Measurements from ENCODE around the gene SLC25A47.

The SLC25A47 gene

GRCh38 chr14:100374876-100375265 is 51.7 kb downstream of the SLC25A47 start:
- no peak for DNase-seq

GRCh38 chr14:100375266-100375962 is 52.3 kb downstream of the SLC25A47 start:
- DNase-seq, result peak in 5 of 56 donors; percentile 26 to 43 (median 39)

- peak; percentile 60 to 95 (median 88) for DNase-seq
These were observed 53.0 kb downstream of the SLC25A47 start, which contains the start of gene WDR25 for GRCh38 chr14:100375963-100376735. WDR25 (plus strand) TSS chr14:100376485.

- DNase-seq, result no peak
These were observed 53.6 kb downstream of the SLC25A47 start for GRCh38 chr14:100376751-100377171.

Measured in amygdala (tissue), 56 donors.